Hypothalamus (tissue), 51 donors: ENCODE results near the gene SNX27.
"Not testable (repeated sequence)": the region's sequence is repeated elsewhere in the genome, so short reads cannot be mapped to it uniquely, and the experiment has no call there.

Source experiments
- DNase-seq, 51 donors: peaks; one replicate each; lab custom pipeline; 2025; lab: John Stamatoyannopoulos, UW

Gene SNX27

GRCh38 chr1:151596166-151596953, 15.5 kb upstream of the SNX27 start:
- no peak for DNase-seq

GRCh38 chr1:151602550-151602949, 9.3 kb upstream of the SNX27 start:
- DNase-seq, result not testable (repeated sequence)

- no peak for DNase-seq
Measured at GRCh38 chr1:151604291-151604690, 7.6 kb upstream of the SNX27 start.

- DNase-seq, result no peak
Measured at GRCh38 chr1:151606384-151606783, 5.5 kb upstream of the SNX27 start.

- no peak for DNase-seq
Measured at GRCh38 chr1:151606857-151607256, 5.0 kb upstream of the SNX27 start.

GRCh38 chr1:151610142-151610541, 1.7 kb upstream of the SNX27 start:
- DNase-seq, result no peak

GRCh38 chr1:151611288-151611790, 511 bp upstream of the SNX27 start:
- peak in 2 of 51 donors; percentile 29 to 79 for DNase-seq

- peak in 28 of 51 donors; percentile 19 to 74 (median 42) for DNase-seq
Measured at GRCh38 chr1:151612501-151613281, 841 bp downstream of the SNX27 start.

- DNase-seq, result peak in 3 of 51 donors; percentile 2 to 14 (median 8)
Measured at GRCh38 chr1:151613282-151613780, 1.5 kb downstream of the SNX27 start.

GRCh38 chr1:151615711-151616504, 4.1 kb downstream of the SNX27 start:
- no peak for DNase-seq

GRCh38 chr1:151616505-151616849, 4.6 kb downstream of the SNX27 start:
- DNase-seq, result no peak

GRCh38 chr1:151618003-151618402, 6.2 kb downstream of the SNX27 start:
- no peak for DNase-seq

GRCh38 chr1:151618470-151618869, 6.6 kb downstream of the SNX27 start:
- DNase-seq, result no peak

GRCh38 chr1:151618996-151619395, 7.1 kb downstream of the SNX27 start:
- DNase-seq, result not testable (repeated sequence)

- DNase-seq, result no peak
Measured at GRCh38 chr1:151619489-151620093, 7.7 kb downstream of the SNX27 start.

GRCh38 chr1:151620286-151620685, 8.4 kb downstream of the SNX27 start:
- DNase-seq, result no peak

GRCh38 chr1:151621351-151621750, 9.5 kb downstream of the SNX27 start:
- peak in 5 of 51 donors; percentile 4 to 27 (median 7) for DNase-seq

- no peak for DNase-seq
Measured at GRCh38 chr1:151624783-151625182, 12.9 kb downstream of the SNX27 start.

GRCh38 chr1:151626740-151627334, 15.0 kb downstream of the SNX27 start:
- no peak for DNase-seq

- no peak for DNase-seq
Measured at GRCh38 chr1:151629278-151629677, 17.4 kb downstream of the SNX27 start.
